Activated CD4-positive, alpha-beta T cell treated with anti-CD3 and anti-CD28 coated beads, Interleukin-2, amount 50 U/mL, for 24 hours (primary cell): ENCODE measurements around the gene LRR1.
A peak's percentile ranks its signal among the peaks of the same experiment; 100 is the strongest.
"Not testable (repeated sequence)": the region's sequence is repeated elsewhere in the genome, so short reads cannot be mapped to it uniquely, and the experiment has no call there.

Experiments
- DNase-seq, 2 donors: peaks; one replicate each; pipeline ENCODE4 v3.0.0-alpha.2; 2020; ENCODE audit warnings: low read depth in 1 of 2, low spot score in 1 of 2

The LRR1 gene, protein sequence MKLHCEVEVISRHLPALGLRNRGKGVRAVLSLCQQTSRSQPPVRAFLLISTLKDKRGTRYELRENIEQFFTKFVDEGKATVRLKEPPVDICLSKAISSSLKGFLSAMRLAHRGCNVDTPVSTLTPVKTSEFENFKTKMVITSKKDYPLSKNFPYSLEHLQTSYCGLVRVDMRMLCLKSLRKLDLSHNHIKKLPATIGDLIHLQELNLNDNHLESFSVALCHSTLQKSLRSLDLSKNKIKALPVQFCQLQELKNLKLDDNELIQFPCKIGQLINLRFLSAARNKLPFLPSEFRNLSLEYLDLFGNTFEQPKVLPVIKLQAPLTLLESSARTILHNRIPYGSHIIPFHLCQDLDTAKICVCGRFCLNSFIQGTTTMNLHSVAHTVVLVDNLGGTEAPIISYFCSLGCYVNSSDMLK

GRCh38 chr14:49598485-49599300 lies at the start of gene LRR1:
Gene LRR1 (plus strand): TSS chr14:49598940. CDS start chr14:49599021, 81 bp downstream.
- peak; percentile 77 to 86 for DNase-seq

GRCh38 chr14:49549446-49549845 lies 49.3 kb upstream of the LRR1 start:
- DNase-seq, result no peak

DNA sequence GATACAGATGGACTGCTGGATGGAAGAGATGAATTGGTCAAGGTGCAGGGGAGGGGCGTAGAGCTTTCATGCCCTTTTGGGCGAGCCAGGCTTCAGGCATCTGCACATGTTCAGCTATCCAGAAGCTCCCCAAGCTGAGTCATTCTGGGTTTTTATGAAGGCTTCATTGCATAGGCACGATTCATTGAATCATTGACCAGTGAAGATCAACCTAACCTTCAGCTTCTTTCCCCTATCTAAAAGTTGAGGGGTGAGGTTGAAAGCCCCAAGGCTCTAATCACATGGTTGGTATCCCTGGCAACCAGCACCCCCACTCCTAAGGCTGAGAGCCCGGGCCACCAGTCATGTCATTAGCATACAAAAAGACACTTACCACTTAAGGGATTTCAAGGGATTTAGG lies 48.9 kb upstream of the LRR1 start:
- no peak for DNase-seq

DNA sequence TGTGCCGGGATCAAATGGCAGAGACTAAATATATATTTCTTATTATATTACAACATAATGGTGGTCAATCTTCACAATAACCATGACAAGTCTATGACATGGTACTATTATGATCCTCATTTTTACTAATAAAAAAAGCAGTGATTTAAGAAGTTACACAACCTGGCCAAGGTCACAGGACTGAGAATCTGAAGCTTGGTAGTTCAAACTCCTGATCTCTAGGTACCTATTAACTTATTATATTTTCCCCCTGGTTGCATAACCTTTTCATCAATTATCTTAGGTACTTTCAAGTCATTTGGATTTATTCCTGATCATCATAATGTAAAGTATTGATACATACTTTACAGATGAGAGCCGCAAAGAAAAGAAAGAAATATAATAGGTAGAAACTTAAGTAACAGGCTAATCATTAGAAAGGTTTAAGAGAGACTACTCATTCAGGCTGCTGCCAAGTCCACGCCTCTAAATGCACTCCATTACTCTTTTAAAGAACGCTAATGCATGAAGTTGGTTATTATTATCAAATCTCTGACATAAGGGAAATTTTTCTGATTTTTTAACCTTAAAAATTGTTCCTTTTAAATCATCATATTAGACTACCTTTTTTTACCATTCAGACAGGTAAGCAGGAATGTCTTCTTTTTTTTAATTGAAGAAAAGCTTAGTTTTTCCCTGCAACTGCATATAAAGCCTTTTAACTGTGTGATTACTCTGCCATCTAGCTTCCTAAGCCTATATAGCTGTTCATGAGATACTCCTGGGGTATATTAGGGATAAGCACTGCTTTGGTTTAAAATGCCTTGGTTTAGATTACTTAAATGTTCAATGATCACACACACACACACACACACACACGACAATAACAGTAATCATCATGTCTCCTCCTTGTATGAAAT lies 48.2 kb upstream of the LRR1 start:
- DNase-seq, result no peak

GRCh38 chr14:49551569-49551968 lies 47.2 kb upstream of the LRR1 start:
- no peak for DNase-seq

DNA sequence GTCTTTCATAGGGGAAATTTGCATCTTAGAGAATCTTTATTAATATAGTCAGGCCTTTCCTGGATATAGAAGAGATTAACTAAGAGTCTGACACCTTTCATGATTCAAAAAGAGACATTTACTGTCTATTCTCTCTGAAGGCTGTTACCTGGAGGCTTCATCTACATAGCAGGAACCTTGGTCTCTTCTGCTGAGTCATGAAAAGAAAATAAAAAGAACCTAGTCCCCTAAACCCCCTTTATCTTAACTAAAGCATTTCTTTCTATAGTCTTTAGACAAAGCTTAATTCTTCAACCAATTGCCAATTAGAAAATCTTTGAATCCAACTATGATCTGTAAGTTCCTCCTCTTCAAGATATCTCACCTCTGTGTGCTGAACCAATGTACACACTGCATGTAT lies 45.6 kb upstream of the LRR1 start:
- no peak for DNase-seq

DNA sequence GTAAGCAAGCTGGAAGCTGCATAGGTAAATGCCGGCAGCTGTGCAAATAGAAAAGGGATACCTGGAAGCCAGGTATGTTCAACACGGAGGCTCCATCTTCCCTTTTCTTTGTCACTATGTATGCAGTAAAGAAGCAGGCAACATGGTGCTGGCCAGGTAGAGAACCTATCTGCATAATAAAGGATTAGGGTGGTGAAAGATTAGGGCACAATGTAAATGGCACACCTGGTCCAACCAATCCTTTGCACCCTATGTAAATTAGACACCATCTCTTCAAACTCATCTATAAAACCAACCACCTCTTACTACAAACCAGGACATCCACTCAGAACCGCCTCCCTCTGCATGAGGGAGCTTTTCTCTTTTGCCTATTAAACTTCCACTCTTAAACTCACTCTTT lies 44.8 kb upstream of the LRR1 start:
- DNase-seq, result no peak

DNA sequence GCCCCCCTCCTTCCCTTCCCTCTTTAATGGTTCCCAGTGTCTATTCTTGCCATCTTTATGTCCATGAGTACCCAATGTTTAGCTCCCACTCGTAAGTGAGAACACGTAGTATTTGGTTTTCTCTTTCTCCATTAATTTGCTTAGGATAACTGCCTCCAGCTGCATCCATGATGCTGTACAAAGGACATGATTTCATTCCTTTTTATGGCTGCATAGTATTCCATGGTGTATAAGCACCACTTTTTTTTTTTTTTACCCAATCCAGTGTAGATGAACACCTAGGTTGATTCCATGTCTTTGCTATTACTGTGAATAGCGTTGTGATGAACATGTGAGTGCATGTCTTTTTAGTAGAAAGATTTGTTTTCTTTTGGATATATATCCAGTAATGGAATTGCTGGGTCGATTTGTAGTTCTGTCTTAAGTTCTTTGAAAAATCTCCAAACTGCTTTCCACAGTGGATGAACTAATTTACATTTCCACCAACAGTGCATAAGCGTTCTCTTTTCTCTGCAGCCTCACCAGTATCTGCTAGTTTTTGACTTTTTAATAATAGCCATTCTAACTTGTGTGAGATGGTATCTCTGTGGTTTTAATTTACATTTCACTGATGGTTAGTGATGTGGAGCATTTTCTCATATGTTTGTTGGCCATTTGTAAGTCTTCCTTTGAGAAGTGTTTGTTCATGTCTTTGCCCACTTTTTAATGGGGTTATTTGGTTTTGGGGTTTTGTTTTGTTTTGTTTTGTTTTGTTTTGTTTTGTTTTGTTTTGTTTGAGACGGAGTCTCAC lies 38.6 kb upstream of the LRR1 start:
- no peak for DNase-seq

- DNase-seq, result no peak
Observed at GRCh38 chr14:49566714-49567113, 32.0 kb upstream of the LRR1 start.

- no peak for DNase-seq
Observed at GRCh38 chr14:49569281-49569680, 29.5 kb upstream of the LRR1 start.

DNA sequence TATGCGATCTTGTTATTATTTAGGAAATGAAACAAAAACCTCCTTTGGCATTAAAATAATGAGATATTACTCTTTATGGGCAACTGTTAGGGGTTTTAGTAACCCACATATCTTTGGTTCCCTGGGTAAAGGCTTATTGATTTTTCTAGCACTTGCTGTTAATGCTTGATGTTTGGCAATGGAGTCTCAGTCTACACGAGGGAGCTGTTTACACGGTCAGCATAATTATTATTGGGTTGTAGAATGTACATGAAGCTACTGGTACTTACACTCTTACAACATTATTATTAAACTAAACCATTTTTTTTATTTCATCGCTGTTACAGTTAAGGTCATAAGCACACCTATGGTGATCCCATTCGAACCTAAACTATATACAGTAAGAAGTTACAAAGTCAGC lies 24.7 kb upstream of the LRR1 start:
- DNase-seq, result no peak

GRCh38 chr14:49578141-49578540 lies 20.6 kb upstream of the LRR1 start:
- no peak for DNase-seq

GRCh38 chr14:49579841-49580240 lies 18.9 kb upstream of the LRR1 start:
- no peak for DNase-seq

GRCh38 chr14:49581209-49582112 lies 17.3 kb upstream of the LRR1 start:
- no peak for DNase-seq

DNA sequence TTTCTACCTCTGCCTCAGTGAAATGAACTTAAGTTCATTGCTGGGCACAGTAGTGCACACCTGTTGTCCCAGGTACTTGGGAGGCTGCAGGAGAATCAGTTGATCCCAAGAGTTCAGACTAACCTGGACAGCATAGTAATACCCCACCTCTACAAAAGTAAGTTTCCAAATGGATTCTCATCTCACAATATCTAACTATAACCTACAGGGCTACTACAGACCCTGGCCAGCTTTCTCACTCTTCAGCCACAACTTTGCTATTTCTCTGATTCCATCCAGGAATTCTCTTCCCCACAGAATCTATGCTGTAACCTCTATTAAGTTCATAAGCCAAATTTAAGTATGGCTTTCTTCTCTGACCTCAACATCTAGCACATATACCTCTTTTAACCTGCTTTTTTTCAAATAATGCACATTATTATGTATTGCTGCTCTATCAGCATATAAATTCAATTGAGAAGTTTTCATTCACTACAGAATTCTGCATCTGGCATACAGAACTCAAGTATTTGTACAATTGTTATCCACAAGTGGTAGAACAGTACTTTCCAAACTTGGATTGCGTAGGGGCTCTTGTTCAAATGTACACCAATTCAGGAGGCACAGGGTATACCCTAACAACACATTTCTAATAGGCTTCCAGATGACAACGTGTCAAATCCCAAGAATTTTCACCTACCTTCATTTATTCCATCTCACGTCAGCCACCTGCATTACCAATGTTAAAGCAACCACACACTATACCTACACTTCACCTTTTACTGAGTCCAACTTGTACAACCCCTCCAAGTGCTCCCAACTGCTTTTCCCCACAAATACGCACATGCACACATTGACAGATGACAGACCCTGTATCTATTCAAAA lies 16.4 kb upstream of the LRR1 start:
- no peak for DNase-seq

DNA sequence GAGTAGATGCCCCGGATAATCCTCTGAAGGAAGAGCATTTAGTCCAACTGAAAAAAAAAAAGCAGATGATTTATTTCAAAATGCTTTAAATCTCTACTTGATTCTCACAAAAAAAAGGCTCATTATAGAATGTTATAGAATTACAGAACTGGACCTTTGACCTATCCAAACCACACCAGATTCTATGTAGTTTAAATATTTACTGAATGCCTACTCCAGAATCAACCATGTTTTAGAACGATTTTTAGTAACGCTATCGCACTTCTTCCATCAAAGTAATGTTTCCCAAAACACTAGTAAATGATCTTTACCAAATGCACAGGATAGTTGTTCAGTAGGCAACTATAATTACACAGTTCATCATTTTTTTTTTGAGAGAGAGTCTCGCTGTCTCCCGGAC lies 15.1 kb upstream of the LRR1 start:
- no peak for DNase-seq

DNA sequence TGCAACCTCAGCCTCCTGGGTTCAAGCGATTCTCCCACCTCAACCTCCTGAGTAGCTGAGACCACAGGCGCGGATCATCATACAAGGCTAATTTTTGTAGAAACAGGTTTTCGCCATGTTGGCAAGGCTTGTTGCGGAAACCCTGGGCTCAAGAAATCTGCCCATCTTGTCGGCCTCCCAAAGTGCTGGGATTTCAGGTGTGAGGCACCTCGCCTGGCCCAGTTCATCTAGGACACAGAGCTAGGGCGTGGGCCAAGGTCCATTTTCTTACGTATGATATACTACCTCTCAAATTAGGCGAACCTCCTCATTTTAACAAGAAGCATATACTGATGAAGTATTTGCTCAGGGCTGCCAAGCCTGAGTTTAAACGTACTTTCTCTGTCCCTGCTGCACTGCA lies 14.7 kb upstream of the LRR1 start:
- no peak for DNase-seq

DNA sequence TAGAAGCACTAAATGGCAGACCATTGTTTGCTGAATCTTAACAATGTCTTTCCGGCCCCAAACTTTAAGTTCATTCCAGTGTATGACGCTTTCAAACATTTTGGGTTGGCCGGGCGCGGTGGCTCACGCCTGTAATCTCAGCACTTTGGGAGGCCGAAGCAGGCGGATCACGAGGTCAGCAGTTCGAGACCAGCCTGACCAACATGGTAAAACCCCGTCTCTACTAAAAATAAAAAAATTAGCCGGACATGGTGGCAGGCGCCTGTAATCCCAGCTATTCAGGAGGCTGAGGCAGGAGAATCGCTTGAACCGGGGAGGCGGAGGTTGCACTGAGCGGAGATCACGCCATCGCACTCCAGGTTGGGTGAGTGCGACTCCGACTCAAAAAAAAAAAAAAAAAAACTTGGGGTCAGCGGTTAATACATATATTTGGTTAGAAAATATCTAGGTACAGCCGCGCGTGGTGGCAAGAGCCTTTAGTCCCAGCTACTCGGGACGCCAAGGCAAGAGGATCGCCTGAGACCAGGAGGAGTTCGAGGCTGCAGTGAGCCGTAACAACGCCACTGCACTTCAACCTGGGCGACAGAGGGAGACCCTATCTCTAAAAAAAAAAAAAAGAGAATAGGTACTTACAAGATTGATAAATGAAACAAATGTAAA lies 13.6 kb upstream of the LRR1 start:
- DNase-seq, result not testable (repeated sequence)
